Ovary (tissue), 3 donors: ENCODE measurements around the gene FILIP1L.

Source experiments
- POLR2A ChIP-seq: fragments of 450-650 bp; IDR thresholded peaks from one replicate; pipeline ENCODE4 v1.6.1; 2017; ENCODE audit warnings: antibody characterized with exemption, mild to moderate bottlenecking, moderate library complexity
- TF ChIP-seq, protein P1 (sequence below), 3 donors: fragments of 450-650 bp in 2 of 3; fragments of 200-600 bp in 1 of 3; IDR thresholded peaks; one replicate each; pipeline versions ENCODE4 v1.5.1 to v1.8.0; 2016 to 2022; ENCODE audit warnings: antibody characterized with exemption in 3 of 3, mild to moderate bottlenecking in 1 of 3
- donor health status: DM: no; HTN: no; CAD: no.

DNA sequence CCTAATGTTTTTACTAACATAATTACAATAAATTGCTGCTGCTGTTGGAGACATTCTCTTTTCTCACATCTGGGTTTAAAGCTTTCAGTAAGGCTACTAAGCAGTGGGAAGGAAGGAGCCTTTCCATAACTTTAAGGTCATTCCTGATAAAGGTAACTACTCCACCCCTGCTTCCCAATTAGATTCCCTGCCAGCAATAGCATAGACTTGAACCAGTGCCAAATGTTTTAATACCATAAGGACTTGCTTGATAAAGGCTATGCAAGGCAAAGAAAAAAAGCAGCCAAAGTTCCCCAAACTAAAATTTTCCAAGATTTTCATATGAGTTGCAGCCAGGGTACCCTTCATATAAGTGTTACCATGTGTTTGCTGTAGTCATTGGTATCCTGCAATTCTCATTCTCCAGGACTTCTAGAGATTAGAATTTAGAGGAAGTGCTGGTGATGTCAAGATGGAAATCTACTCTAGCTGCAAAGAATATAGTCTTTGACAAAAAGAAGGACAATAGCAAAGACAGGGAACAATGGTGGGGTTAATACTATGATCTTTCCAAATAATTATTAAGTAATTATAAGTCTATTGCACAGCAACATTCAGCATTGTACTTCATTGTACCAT, 106.1 kb downstream of the FILIP1L start:
- TF ChIP-seq, protein P1, sequence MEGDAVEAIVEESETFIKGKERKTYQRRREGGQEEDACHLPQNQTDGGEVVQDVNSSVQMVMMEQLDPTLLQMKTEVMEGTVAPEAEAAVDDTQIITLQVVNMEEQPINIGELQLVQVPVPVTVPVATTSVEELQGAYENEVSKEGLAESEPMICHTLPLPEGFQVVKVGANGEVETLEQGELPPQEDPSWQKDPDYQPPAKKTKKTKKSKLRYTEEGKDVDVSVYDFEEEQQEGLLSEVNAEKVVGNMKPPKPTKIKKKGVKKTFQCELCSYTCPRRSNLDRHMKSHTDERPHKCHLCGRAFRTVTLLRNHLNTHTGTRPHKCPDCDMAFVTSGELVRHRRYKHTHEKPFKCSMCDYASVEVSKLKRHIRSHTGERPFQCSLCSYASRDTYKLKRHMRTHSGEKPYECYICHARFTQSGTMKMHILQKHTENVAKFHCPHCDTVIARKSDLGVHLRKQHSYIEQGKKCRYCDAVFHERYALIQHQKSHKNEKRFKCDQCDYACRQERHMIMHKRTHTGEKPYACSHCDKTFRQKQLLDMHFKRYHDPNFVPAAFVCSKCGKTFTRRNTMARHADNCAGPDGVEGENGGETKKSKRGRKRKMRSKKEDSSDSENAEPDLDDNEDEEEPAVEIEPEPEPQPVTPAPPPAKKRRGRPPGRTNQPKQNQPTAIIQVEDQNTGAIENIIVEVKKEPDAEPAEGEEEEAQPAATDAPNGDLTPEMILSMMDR (IDR thresholded peaks at IDR 0.05) = no peak
- TF ChIP-seq POLR2A = no peak
